Hepatic stellate cell (primary cell): ENCODE data around the gene PRL.

Source experiments
- DNase-seq: peaks from one replicate; pipeline ENCODE4 v3.0.0; 2011; ENCODE audit warnings: low spot score

The PRL gene

DNA sequence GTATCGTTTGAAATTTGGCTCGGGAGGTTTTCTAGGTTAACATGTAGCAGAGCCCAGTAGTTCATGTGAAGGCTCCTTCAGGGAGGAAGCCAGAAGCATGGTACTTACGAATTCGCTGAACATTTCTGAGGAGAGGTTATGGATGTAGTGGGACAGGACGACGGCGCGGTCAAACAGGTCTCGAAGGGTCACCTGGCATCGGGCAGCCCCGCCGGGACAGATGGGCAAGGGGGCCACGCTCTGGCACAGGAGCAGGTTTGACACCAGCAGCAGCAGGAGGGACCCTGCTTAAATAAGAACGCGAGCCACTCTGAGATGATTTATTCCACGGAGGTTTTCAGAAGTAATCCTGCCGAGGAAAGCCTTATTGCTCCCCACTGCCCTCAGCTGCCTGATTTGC lies 2.5 kb downstream of the PRL start:
- no peak for DNase-seq

DNA sequence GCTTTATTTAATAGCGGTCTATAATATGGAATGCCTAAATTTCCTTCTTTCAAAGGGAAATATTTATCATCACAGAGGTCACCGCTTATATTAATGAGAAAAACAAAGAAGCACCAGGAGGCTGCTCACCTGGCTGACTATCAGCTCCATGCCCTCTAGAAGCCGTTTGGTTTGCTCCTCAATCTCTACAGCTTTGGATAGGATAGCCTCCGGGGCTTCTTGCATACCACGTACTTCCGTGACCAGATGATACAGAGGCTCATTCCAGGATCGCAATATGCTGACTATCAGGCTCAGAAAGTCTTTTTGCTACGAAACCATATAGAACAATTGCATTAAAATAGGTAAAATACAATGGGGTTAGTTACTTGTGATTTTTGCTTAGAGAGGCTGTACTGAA lies 6.8 kb downstream of the PRL start:
- DNase-seq, result no peak

GRCh38 chr6:22288721-22289120 lies 8.1 kb downstream of the PRL start:
- DNase-seq, result no peak

- no peak for DNase-seq
Observed at GRCh38 chr6:22284666-22285065, 12.2 kb downstream of the PRL start.

DNA sequence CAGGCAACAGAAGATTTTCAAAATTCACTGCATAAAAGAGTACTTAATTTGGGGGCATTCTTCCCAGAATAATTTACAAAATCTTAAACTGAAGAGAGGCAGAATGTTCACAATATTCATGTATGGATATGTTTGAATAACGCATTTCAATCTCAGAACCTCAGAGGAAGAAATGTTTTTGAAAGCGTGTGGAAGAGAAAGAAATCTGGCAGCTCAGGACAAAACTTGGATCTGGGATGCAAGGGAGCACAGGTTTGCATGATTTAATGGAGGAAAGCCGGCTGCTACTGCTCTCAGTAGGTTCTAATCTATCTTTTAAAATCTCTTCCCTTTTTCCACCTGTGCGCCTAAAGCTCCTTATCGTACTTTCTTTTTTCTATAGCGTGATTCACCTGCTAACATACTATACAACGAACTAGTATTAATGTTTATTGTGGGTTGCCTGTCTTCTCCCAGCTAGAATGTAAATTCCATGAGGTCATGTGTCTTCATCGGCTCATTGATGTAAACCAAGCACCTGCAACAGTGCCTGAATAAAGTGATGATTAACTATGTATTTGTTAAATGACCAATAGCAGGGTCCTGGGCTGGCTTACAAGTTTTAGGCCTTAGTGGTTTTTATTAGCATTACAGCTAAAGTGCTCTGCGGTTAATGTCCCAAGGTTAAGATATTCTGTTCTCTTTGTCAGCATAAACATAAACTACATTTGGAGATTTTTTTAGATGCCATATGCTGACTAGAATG lies 15.3 kb downstream of the PRL start:
- DNase-seq, result no peak

GRCh38 chr6:22279427-22279826 lies 17.4 kb downstream of the PRL start:
- DNase-seq, result no peak

DNA sequence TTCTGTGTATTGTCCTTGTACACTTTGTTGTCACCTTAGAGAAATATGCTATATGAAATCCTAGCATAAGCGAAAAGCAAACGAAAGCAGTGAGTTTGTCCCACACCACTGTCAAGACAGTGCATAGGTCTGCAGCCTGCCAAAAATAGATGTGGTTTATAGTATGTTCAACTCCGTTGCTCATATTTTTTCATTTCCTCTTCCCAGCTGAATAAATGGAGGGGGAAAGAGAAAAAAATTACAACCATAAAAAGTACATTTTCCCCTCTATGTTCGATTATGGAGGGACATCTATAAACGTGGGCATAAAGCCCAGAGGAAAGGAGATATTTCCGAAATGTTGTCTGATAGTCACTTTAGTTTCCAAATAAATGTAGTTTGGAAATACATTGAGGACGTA lies 25.8 kb downstream of the PRL start:
- DNase-seq, result peak; percentile 5

GRCh38 chr6:22263748-22264147 lies 33.1 kb downstream of the PRL start:
- DNase-seq, result no peak

GRCh38 chr6:22254886-22255285 lies 42.0 kb downstream of the PRL start:
- DNase-seq, result no peak

- DNase-seq, result no peak
Observed at GRCh38 chr6:22253955-22254655, 42.7 kb downstream of the PRL start.

GRCh38 chr6:22251348-22251747 lies 45.5 kb downstream of the PRL start:
- peak; percentile 24 for DNase-seq

- DNase-seq, result no peak
Observed at GRCh38 chr6:22250486-22250885, 46.4 kb downstream of the PRL start.

GRCh38 chr6:22249711-22250350 lies 47.0 kb downstream of the PRL start:
- no peak for DNase-seq

DNA sequence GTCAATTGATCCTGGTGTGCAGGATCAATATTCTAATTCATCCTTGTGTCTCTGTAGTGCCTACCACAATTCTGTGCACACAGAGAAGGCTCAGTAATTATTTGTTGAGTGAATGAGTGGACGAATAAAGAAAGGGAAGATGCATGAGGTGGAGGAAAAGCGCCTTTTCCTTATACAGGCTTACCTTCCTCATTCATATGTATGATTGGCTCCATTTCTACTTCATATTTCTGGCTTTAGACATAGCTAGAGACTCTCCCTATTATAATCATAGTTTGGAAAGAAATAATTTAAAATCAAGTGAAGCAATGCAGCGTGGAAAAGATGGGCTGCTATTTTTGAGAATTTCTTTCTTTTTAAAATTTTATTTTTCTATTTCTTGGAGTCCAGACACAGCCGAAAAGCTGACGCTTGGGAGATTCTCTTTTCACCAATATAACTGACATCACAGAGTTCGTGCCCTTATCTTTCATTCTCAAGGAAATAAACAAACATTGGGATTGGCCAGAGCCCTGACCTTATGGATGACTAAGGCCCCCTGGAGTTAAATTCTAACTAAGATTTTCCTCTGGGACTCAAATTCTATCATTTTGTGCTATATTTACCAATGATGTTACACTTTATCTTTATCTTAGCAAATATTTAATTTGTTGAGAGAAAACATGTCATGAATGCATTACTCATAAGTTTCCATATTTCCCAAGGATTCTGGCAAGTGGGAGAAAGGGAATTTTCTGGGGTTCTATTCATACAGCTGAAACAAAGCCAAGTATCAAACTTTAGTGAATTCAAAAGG lies 48.1 kb downstream of the PRL start:
- DNase-seq, result peak; percentile 39

DNA sequence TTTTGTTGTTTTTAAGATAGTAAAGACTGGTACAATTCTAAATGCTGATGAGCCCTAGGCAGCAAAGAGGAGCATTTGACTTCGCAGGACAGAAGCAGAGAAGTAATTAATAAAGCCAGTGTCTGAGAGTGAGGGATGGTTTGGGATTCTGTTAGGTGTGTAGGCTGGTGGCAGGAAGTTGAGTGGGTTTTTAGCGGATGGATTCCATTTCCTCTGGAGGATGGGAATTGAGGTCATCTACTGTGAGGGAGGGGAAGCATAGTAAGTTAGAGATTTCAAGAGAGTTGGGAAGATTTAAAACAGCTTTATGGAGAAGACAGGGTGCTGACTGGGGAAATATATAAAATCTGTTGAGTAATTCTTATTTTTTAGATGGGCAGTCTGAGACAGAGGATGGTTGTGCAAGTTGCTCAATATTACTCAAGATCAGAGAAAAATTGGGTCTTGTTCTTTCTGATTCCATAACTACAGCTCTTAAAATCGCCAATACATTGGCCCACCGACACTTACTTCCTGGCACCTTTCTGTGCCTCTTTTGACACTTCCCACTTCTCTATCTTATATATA lies 48.8 kb downstream of the PRL start:
- DNase-seq, result no peak

DNA sequence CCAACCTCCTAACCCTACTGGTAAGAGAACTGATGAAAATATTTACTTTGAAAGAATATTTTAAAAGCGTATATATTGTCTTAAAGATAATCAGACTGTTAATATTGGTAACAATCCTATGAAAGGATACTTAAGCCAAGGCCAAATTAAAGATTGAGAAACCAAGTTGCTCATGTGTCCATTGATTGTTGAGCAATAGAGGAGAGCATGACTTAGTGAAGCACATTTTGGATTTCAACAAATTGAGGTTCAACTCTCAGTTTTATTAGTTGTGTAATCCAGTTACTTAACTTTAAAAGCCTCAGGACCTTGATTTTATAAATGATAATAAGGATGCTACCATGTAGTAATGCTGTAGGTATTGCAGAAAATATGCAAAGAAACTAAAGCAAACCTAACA lies 56.8 kb downstream of the PRL start:
- DNase-seq, result no peak

GRCh38 chr6:22239261-22239921 lies 57.4 kb downstream of the PRL start:
- peak; percentile 4 for DNase-seq

GRCh38 chr6:22238861-22239260 lies 58.0 kb downstream of the PRL start:
- no peak for DNase-seq

DNA sequence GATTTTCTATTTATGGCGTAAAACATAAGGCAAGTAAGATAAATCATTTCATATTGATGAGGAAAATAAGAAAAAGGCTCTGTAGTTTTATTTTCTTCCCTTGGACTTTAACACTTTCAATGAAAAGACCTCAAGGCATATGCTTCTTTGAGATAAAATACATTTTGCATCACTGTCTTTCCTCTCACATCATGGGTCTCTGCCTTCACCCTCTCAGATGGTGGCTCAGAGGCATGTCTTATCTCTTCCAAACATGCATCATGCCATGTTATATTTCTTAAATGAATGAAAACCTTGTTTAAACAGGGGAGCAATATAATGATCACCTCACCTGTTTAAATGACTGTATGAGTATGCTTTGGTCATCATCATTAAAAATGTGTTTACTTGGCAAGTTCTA lies 59.3 kb downstream of the PRL start:
- no peak for DNase-seq
